B cell (primary cell): ENCODE data around the gene OVCA2. TPM values are rescaled to one million over a fixed set of nuclear protein-coding genes. Genes with fewer than 3 reads are reported as not detected.

ENCODE experiments used
- ATAC-seq: fragments of 200-7000 bp; cut with Tn5 transposase; one replicate; pipeline ENCODE4 v1.10.0; 2021; ENCODE audit warnings: low read depth, mild to moderate bottlenecking, moderate number of reproducible peaks, moderate library complexity
- CTCF ChIA-PET: fragments of 350-600 bp; sonication (Branson Sonifier 250); formaldehyde crosslinking; loops from one replicate; lab custom pipeline; 2021; ENCODE audit warnings: antibody characterized with exemption, inconsistent platforms; lab: Charles Lee
- POLR2A ChIA-PET: fragments of 350-600 bp; sonication (Branson Sonifier 250); formaldehyde crosslinking; loops from one replicate; lab custom pipeline; 2021; ENCODE audit warnings: antibody characterized with exemption; lab: Charles Lee
- DNase-seq: peaks from one replicate; pipeline ENCODE4 v3.0.0; 2013
- H2AFZ ChIP-seq: 2 replicates; pipeline ENCODE4 v1.6.1; 2012; ENCODE audit warnings: mild to moderate bottlenecking, low read depth, low read length; ENCODE audit not compliant: insufficient read depth, poor library complexity, severe bottlenecking
- H3K27ac ChIP-seq, 2 donors: 1 replicate in 1 of 2; 2 replicates in 1 of 2; pipeline ENCODE4 v1.5.1; 2012 to 2013; ENCODE audit warnings: low read length in 2 of 2, mild to moderate bottlenecking in 2 of 2, moderate library complexity in 1 of 2
- H3K27me3 ChIP-seq, 4 experiments: fragments of 200-600 bp in 1 of 4; sonication (generic) in 1 of 4; replicated peaks in 1 of 4; 1 replicate in 2 of 4; 2 replicates in 2 of 4; pipeline versions ENCODE4 v1.6.1 to v1.7.0; 2013 to 2016; ENCODE audit warnings: low read length in 3 of 4, mild to moderate bottlenecking in 2 of 4, mixed read lengths in 1 of 4, moderate library complexity in 1 of 4; ENCODE audit not compliant: insufficient read depth in 4 of 4, control insufficient read depth in 3 of 4; ENCODE audit errors: control extremely low read depth in 1 of 4
- H3K36me3 ChIP-seq, 2 experiments: replicated peaks in 1 of 2; 1 replicate in 1 of 2; 2 replicates in 1 of 2; pipeline versions ENCODE4 v1.6.1 to v1.7.1; 2013; ENCODE audit warnings: low read length in 1 of 2; ENCODE audit not compliant: insufficient read depth in 2 of 2, control insufficient read depth in 1 of 2; ENCODE audit errors: control extremely low read depth in 1 of 2, extremely low read depth in 1 of 2
- H3K4me1 ChIP-seq, 2 donors: fragments of 200-600 bp in 1 of 2; sonication (generic) in 1 of 2; 1 replicate in 1 of 2; 2 replicates in 1 of 2; pipeline versions ENCODE4 v1.5.1 to v1.6.1; 2013 to 2017; ENCODE audit warnings: low read length in 2 of 2; ENCODE audit not compliant: control insufficient read depth in 2 of 2, insufficient read depth in 2 of 2
- H3K4me2 ChIP-seq: replicated peaks from 2 replicates; pipeline ENCODE3; 2012; ENCODE audit warnings: mild to moderate bottlenecking, low read depth, low read length; ENCODE audit not compliant: poor library complexity, severe bottlenecking
- H3K4me3 ChIP-seq, 5 experiments: fragments of 200-600 bp in 1 of 5; sonication (generic) in 1 of 5; 1 replicate in 3 of 5; 2 replicates in 2 of 5; pipeline versions ENCODE4 v1.5.1 to v1.7.0; 2011 to 2016; ENCODE audit warnings: low read length in 4 of 5, mild to moderate bottlenecking in 4 of 5, low read depth in 2 of 5, control low read depth in 1 of 5, moderate library complexity in 1 of 5; ENCODE audit not compliant: insufficient read depth in 1 of 5; ENCODE audit errors: control extremely low read depth in 1 of 5, extremely low read depth in 1 of 5
- H3K79me2 ChIP-seq: fragments of 200-600 bp; sonication (generic); one replicate; pipeline ENCODE4 v1.6.0; 2016; ENCODE audit warnings: low read length; ENCODE audit not compliant: control insufficient read depth, insufficient read depth
- H3K9ac ChIP-seq: fragments of 200-600 bp; sonication (generic); 2 replicates; pipeline ENCODE4 v1.6.1; 2017; ENCODE audit warnings: mild to moderate bottlenecking, low read length, moderate library complexity
- H3K9me3 ChIP-seq, 3 donors: one replicate each; pipeline versions ENCODE4 v1.6.1 to v1.7.1; 2013; ENCODE audit warnings: low read length in 2 of 3; ENCODE audit not compliant: control insufficient read depth in 2 of 3, insufficient read depth in 1 of 3; ENCODE audit errors: control extremely low read depth in 1 of 3
- H4K20me1 ChIP-seq: 2 replicates; pipeline ENCODE4 v1.6.0; 2012; ENCODE audit warnings: mild to moderate bottlenecking, low read length; ENCODE audit not compliant: insufficient read depth, control insufficient read depth, poor library complexity, severe bottlenecking
- H3K27ac Mint-ChIP-seq: one replicate; pipeline ENCODE4 v1.8.0; 2021; ENCODE audit warnings: mixed read lengths
- H3K27me3 Mint-ChIP-seq: one replicate; pipeline ENCODE4 v1.8.0; 2021; ENCODE audit warnings: mixed read lengths
- H3K4me1 Mint-ChIP-seq: one replicate; pipeline ENCODE4 v1.8.0; 2021; ENCODE audit warnings: mixed read lengths
- H3K4me3 Mint-ChIP-seq: one replicate; pipeline ENCODE4 v1.8.0; 2021; ENCODE audit warnings: mixed read lengths
- H3K9me3 Mint-ChIP-seq: one replicate; pipeline ENCODE4 v1.8.0; 2022; ENCODE audit warnings: mixed read lengths; ENCODE audit not compliant: insufficient read depth
- EZH2 ChIP-seq: IDR thresholded peaks from 2 replicates; pipeline ENCODE4 v1.6.1; 2012; ENCODE audit warnings: borderline replicate concordance, low read depth, mild to moderate bottlenecking, moderate library complexity, low read length; ENCODE audit not compliant: insufficient read depth, poor library complexity, severe bottlenecking
- WGBS: methylation state at CpG from one replicate; pipeline ENCODE4 v1.1.5; 2013; ENCODE audit warnings: missing lambda C conversion rate; ENCODE audit not compliant: insufficient coverage; 5-methylcytosine and 5-hydroxymethylcytosine counted together
- intact Hi-C: fragments of 100-400 bp; cut with micrococcal nuclease; formaldehyde crosslinking; loops from one replicate; pipeline ENCODE4 v1.10.0; 2022
- polyA plus RNA-seq: library from polyadenylated mRNA; depleted of rRNA; stranded (reverse); fragments of >200 nt; gene quantifications from 2 replicates; pipeline ENCODE4 v1.2.3, GENCODE V29; 2012
- total RNA-seq, 2 donors: library from RNA; stranded (reverse); fragments of 120-200 nt in 1 of 2; gene quantifications; 1 replicate in 1 of 2; 2 replicates in 1 of 2; pipeline versions ENCODE4 v1.2.3 to v1.2.4, GENCODE V29; 2013 to 2022
- TF ChIP-seq, protein P1 (sequence below): fragments of 200-600 bp; IDR thresholded peaks from one replicate; pipeline ENCODE4 v1.8.0; 2022; ENCODE audit warnings: antibody characterized with exemption, mild to moderate bottlenecking

Gene OVCA2
- total and polyA plus RNA-seq, 2 donors (not counting 1 experiment from before 2014, with no cell fraction given) = 23.2 to 43.9 TPM

GRCh38 chr17:2048805-2049204 lies 7.0 kb downstream of the OVCA2 start:
- peaks cover 5% of the 10 kb centered on the region for H3K79me2 ChIP-seq
- Mint-ChIP-seq H3K4me3 (peak overlapping the region; percentile 78), H3K9me3 (no peaks in the 10 kb centered on the region), H3K4me1 (peaks cover 27% of the 10 kb centered on the region), H3K27ac (no peak overlapping the region), H3K27me3 (peaks cover 11% of the 10 kb centered on the region)
- H3K36me3 ChIP-seq = peaks cover 0 to 7% of the 10 kb centered on the region in 2 experiments
- peaks cover 13% of the 10 kb centered on the region for H4K20me1 ChIP-seq
- CTCF ChIA-PET = interaction anchor here (1.7 kb wide), 1 partner anchor 10 kb away, joined by 6 read pairs; no protein-coding TSS in a partner anchor
- peaks cover 0 to 51% (median 18%) of the 10 kb centered on the region in 4 experiments for H3K27me3 ChIP-seq
- H3K4me1 ChIP-seq = peaks cover 32 to 44% of the 10 kb centered on the region in 2 donors
- no peak overlapping the region for H2AFZ ChIP-seq
- peaks cover 0 to 8% (median 0%) of the 10 kb centered on the region in 3 donors for H3K9me3 ChIP-seq
- 7% methylated on average over 3 of the region's 9 CpGs for WGBS
- POLR2A ChIA-PET = no interaction called here
- no peak for DNase-seq
- H3K27ac ChIP-seq = no peak overlapping the region
- TF ChIP-seq, protein P1, sequence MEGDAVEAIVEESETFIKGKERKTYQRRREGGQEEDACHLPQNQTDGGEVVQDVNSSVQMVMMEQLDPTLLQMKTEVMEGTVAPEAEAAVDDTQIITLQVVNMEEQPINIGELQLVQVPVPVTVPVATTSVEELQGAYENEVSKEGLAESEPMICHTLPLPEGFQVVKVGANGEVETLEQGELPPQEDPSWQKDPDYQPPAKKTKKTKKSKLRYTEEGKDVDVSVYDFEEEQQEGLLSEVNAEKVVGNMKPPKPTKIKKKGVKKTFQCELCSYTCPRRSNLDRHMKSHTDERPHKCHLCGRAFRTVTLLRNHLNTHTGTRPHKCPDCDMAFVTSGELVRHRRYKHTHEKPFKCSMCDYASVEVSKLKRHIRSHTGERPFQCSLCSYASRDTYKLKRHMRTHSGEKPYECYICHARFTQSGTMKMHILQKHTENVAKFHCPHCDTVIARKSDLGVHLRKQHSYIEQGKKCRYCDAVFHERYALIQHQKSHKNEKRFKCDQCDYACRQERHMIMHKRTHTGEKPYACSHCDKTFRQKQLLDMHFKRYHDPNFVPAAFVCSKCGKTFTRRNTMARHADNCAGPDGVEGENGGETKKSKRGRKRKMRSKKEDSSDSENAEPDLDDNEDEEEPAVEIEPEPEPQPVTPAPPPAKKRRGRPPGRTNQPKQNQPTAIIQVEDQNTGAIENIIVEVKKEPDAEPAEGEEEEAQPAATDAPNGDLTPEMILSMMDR = no peak
- TF ChIP-seq EZH2 = no peak
- peak overlapping the region in 2 of 5 experiments; percentile 61 to 74 for H3K4me3 ChIP-seq
- H3K4me2 ChIP-seq = peak overlapping the region; percentile 99
- H3K9ac ChIP-seq = peak overlapping the region; percentile 79
- intact Hi-C loops = loop anchor here (1.0 kb wide), 1 partner anchor 19 kb away; the partner anchor contains the start of gene DPH1
- no peak for ATAC-seq
